GM21526 (cell line): ENCODE data around the gene AGTR1.
"Not testable (repeated sequence)": the region's sequence is repeated elsewhere in the genome, so short reads cannot be mapped to it uniquely, and the experiment has no call there.

Source experiments
- ATAC-seq: cut with Tn5 transposase; IDR thresholded peaks from one replicate; pipeline ENCODE4 v1.9.1; 2021; ENCODE audit warnings: moderate library complexity; ENCODE audit not compliant: unreplicated experiment, low FRiP score

Gene AGTR1

GRCh38 chr3:148717885-148718561, 20.3 kb downstream of the AGTR1 start:
- ATAC-seq = no peak

- no peak for ATAC-seq
Observed at GRCh38 chr3:148718982-148719862, 21.5 kb downstream of the AGTR1 start.

- ATAC-seq = no peak
Observed at GRCh38 chr3:148720873-148721272, 23.2 kb downstream of the AGTR1 start.

- ATAC-seq = no peak
Observed at GRCh38 chr3:148723631-148724030, 25.9 kb downstream of the AGTR1 start.

- peak; percentile 85 for ATAC-seq
Observed at GRCh38 chr3:148727231-148727630, 29.5 kb downstream of the AGTR1 start.

- no peak for ATAC-seq
Observed at GRCh38 chr3:148728753-148729152, 31.1 kb downstream of the AGTR1 start.

- no peak for ATAC-seq
Observed at GRCh38 chr3:148729476-148730055, 31.9 kb downstream of the AGTR1 start.

- no peak for ATAC-seq
Observed at GRCh38 chr3:148730676-148731075, 33.0 kb downstream of the AGTR1 start.

GRCh38 chr3:148735597-148735996, 37.9 kb downstream of the AGTR1 start:
- ATAC-seq = no peak

- no peak for ATAC-seq
Observed at GRCh38 chr3:148736086-148736485, 38.4 kb downstream of the AGTR1 start.

- ATAC-seq = no peak
Observed at GRCh38 chr3:148737104-148737530, 39.4 kb downstream of the AGTR1 start.

GRCh38 chr3:148739720-148740119, 42.0 kb downstream of the AGTR1 start:
- ATAC-seq = no peak

GRCh38 chr3:148740291-148740690, 42.6 kb downstream of the AGTR1 start:
- no peak for ATAC-seq

GRCh38 chr3:148741219-148741618, 43.5 kb downstream of the AGTR1 start:
- ATAC-seq = no peak

GRCh38 chr3:148742118-148742517, 44.4 kb downstream of the AGTR1 start:
- ATAC-seq = no peak

- no peak for ATAC-seq
Observed at GRCh38 chr3:148746053-148746452, 48.4 kb downstream of the AGTR1 start.

GRCh38 chr3:148748283-148748682, 50.6 kb downstream of the AGTR1 start:
- ATAC-seq = no peak

GRCh38 chr3:148750296-148750695, 52.6 kb downstream of the AGTR1 start:
- ATAC-seq = no peak

GRCh38 chr3:148751461-148751860, 53.8 kb downstream of the AGTR1 start:
- ATAC-seq = no peak

GRCh38 chr3:148753385-148753784, 55.7 kb downstream of the AGTR1 start:
- not testable (repeated sequence) for ATAC-seq

GRCh38 chr3:148755570-148755969, 57.9 kb downstream of the AGTR1 start:
- no peak for ATAC-seq
